ENCODE data around the gene CKAP4. TPM values are rescaled to one million over a fixed set of nuclear protein-coding genes. Genes with fewer than 3 reads are reported as not detected.

The CKAP4 gene

DNA sequence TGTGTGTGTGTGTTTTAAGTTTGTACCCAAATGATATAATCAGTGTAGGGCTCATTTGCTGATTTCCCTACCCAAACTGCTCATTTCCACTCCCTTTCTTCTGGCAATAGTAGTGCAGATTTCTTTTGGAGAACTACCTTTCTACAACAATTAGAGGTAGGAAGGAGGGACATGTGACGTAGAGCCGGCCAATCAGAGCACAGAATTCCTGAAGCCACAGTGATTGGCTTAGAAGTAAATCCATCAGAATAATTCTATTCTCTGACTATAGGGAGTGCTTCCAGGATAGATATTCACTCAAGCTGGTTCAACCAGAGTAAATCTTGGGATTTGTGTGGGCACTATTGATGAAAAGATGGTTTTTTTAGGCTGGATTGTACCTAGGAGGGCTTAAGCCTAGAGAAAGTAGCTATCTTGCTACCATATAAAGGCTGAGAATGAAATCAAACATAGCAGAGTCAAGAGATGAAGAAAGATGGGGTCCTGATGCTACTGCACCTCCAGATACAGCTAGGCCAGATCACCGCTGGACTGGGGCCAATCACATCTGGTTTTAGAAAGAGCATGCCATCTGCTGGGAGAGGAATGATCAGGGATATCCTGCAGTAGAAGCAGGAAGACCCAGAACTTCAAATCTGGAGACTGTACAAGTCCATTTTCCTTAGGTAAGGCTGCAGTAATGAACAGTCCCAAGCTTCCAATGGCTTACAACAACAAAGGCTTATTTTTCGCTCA, 55.0 kb downstream of the CKAP4 start:
- Histone ChIP-seq H3K27me3 (ENCODE audit: control insufficient read depth, insufficient read depth, low read length) (peaks cover 18% of the 10 kb centered on the region), H3K9me3 (replicated peaks; ENCODE audit: low read length) (no peaks in the 10 kb centered on the region), H3K9ac (ENCODE audit: low read depth, low read length) (no peak overlapping the region), H3K4me1 (ENCODE audit: control insufficient read depth, insufficient read depth, low read length) (peaks cover 7% of the 10 kb centered on the region), H3K4me3 (ENCODE audit: low read length) (no peak overlapping the region), H3K36me3 (ENCODE audit: insufficient read depth, low read length) (no peaks in the 10 kb centered on the region), H3K4me2 (ENCODE audit: low read length) (no peak overlapping the region)

DNA sequence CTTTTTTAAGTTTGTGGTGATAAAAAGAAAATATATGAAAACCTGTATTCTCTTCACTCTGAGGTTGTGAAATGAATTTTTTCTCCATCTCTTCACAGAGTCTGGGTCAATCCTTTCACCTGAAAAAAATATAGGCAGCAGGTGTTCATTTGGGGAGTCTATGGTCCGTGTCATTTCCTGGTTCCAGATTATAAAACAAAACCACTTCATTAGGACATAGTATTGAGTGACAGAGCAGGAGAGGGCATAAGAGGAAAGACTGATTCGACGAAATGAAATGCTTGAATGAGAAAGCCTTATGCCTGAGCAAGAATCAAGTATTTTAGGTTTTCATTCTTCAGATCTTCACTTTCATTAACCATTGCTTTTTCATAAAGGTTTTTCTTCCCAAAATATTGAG, 57.2 kb downstream of the CKAP4 start:
- Histone ChIP-seq H3K4me1 (ENCODE audit: control insufficient read depth, insufficient read depth, low read length) (peaks cover 4% of the 10 kb centered on the region), H3K4me3 (ENCODE audit: low read length) (no peak overlapping the region), H3K9ac (ENCODE audit: low read depth, low read length) (no peak overlapping the region), H3K4me2 (ENCODE audit: low read length) (no peak overlapping the region), H3K36me3 (ENCODE audit: insufficient read depth, low read length) (no peaks in the 10 kb centered on the region), H3K9me3 (replicated peaks; ENCODE audit: low read length) (no peaks in the 10 kb centered on the region), H3K27me3 (ENCODE audit: control insufficient read depth, insufficient read depth, low read length) (peaks cover 29% of the 10 kb centered on the region)

DNA sequence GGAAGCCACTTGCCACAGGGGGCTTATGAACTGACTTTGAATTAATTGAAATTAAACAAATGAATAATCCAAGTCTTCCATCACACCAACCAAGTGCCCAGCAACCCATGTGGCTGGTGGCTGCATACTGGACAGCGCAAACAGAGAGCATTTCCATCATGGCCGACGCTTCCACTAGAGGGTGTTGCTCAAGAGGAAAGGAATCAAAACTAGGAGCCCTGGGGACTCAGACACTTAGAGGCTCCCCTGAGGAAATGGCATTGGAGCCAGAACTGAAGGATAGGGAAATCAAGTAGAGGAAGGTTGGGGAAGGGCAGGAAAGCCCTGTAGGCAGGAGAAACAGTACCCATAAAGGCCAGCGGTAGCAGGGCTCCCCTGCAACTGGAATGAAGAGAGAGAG, 58.5 kb downstream of the CKAP4 start:
- Histone ChIP-seq H3K9me3 (replicated peaks; ENCODE audit: low read length) (no peaks in the 10 kb centered on the region), H3K36me3 (ENCODE audit: insufficient read depth, low read length) (no peaks in the 10 kb centered on the region), H3K27me3 (ENCODE audit: control insufficient read depth, insufficient read depth, low read length) (peaks cover 34% of the 10 kb centered on the region)

DNA sequence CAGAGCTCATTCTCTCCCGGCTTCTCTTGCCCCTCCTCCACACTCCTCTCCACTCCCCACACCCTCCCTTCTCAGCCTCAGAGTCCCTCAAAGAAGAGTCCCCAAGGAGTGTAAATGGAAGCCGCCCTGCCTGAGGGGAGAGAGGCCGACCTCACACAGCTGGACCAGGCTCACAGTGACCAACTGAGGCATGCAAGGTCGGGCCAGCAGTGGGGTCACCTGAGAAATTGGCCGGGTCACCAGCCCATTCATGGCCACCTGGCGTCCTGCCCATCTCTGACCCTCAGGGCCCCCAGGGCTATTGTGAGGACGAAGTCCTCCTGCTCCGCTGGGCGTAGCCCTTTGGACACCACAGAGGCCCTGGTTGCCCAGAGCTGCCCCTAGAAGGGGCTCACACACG, 59.6 kb downstream of the CKAP4 start:
- no peaks in the 10 kb centered on the region for H3K4me1 ChIP-seq (ENCODE audit: control insufficient read depth, insufficient read depth, low read length)
- H3K9ac ChIP-seq (ENCODE audit: low read depth, low read length), result no peak overlapping the region
- H3K36me3 ChIP-seq (ENCODE audit: insufficient read depth, low read length), result no peaks in the 10 kb centered on the region
- peaks cover 34% of the 10 kb centered on the region for H3K27me3 ChIP-seq (ENCODE audit: control insufficient read depth, insufficient read depth, low read length)
- H3K4me3 ChIP-seq (ENCODE audit: low read length), result no peak overlapping the region
- H3K4me2 ChIP-seq (ENCODE audit: low read length), result no peak overlapping the region
- no peaks in the 10 kb centered on the region for H3K9me3 ChIP-seq (replicated peaks; ENCODE audit: low read length)

More for the DNA sequence above, 58.5 kb downstream of the CKAP4 start:
- Histone ChIP-seq H3K9ac (ENCODE audit: low read depth, low read length) (no peak overlapping the region), H3K4me3 (ENCODE audit: low read length) (no peak overlapping the region), H3K4me2 (ENCODE audit: low read length) (no peak overlapping the region), H3K4me1 (ENCODE audit: control insufficient read depth, insufficient read depth, low read length) (no peaks in the 10 kb centered on the region)

Small RNA genes within 50 kb of the gene (small RNA-seq; reads per million reads assigned to genes)
- gene RNU7-94P, result not detected

Measured in skeletal muscle satellite cell (primary cell).